ENCODE results near the gene C3orf20. TPM values are rescaled to one million over a fixed set of nuclear protein-coding genes. Genes with fewer than 3 reads are reported as not detected.

C3orf20 gene
- total and polyA plus RNA-seq, 9 of the 15 experiments (the other 6 are each of a cell fraction or from before 2014, with no cell fraction given), result 0.04 TPM; not detected in 8

DNA sequence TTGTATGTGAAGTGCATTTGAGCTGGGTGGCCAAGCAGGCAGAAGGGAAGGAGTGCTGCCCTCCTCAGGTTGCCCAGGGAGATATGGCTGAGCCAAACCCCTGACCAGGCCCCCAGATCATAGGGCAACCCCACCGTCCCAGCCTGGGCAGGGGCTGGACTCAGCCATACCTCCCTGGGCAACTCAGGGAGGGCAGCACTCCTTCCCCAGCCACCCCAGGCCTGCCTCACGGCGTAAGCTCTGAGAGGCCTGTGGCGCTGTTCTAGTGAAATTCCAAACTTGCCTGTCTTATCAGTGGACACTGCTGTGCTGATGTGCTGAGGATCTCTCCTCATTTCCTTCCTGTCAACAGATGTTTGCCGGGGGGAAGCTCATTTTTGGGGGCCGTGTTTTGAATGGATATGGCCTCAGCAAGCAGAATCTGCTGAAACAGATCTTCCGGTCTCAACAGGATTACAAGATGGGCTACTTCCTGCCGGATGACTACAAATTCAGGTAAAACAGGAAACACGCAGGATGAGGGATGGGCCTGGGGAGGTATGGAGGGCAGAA is 86.3 kb downstream of the C3orf20 start (continued):
- TF ChIP-seq, protein P1, sequence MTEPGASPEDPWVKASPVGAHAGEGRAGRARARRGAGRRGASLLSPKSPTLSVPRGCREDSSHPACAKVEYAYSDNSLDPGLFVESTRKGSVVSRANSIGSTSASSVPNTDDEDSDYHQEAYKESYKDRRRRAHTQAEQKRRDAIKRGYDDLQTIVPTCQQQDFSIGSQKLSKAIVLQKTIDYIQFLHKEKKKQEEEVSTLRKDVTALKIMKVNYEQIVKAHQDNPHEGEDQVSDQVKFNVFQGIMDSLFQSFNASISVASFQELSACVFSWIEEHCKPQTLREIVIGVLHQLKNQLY (CRISPR knock-in tag; conservative IDR thresholded peaks at IDR 0.05), result no peak
- TF ChIP-seq CREBBP (IDR thresholded peaks at IDR 0.05; ENCODE audit: low read depth, low read length), result no peak
- TF ChIP-seq, protein P2, sequence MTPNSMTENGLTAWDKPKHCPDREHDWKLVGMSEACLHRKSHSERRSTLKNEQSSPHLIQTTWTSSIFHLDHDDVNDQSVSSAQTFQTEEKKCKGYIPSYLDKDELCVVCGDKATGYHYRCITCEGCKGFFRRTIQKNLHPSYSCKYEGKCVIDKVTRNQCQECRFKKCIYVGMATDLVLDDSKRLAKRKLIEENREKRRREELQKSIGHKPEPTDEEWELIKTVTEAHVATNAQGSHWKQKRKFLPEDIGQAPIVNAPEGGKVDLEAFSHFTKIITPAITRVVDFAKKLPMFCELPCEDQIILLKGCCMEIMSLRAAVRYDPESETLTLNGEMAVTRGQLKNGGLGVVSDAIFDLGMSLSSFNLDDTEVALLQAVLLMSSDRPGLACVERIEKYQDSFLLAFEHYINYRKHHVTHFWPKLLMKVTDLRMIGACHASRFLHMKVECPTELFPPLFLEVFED (CRISPR knock-in tag; conservative IDR thresholded peaks at IDR 0.05), result no peak
- TF ChIP-seq ZNF583 (CRISPR knock-in tag; IDR thresholded peaks at IDR 0.05), result no peak
- TF ChIP-seq HLTF (IDR thresholded peaks at IDR 0.05), result no peak
- peak; percentile 70 to 87; a peak in 3 of 4 replicates for TF ChIP-seq TRIM24 (IDR thresholded peaks at IDR 0.05)
- no peak for TF ChIP-seq TAF15 (IDR thresholded peaks at IDR 0.05; ENCODE audit: low read depth, low read length)
- peak in 1 of 2 experiments; percentile 25; a peak in 1 of 4 replicates for TF ChIP-seq RAD21 (CRISPR knock-in tag; conservative IDR thresholded peaks at IDR 0.05 in 1 of 2, IDR thresholded peaks at IDR 0.05 in 1 of 2)
- TF ChIP-seq, protein P3, sequence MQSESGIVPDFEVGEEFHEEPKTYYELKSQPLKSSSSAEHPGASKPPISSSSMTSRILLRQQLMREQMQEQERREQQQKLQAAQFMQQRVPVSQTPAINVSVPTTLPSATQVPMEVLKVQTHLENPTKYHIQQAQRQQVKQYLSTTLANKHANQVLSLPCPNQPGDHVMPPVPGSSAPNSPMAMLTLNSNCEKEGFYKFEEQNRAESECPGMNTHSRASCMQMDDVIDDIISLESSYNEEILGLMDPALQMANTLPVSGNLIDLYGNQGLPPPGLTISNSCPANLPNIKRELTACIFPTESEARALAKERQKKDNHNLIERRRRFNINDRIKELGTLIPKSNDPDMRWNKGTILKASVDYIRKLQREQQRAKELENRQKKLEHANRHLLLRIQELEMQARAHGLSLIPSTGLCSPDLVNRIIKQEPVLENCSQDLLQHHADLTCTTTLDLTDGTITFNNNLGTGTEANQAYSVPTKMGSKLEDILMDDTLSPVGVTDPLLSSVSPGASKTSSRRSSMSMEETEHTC (IDR thresholded peaks at IDR 0.05), result no peak
- no peak for TF ChIP-seq XRCC3 (IDR thresholded peaks at IDR 0.05)
- TF ChIP-seq KLF6 (CRISPR knock-in tag; IDR thresholded peaks at IDR 0.05; ENCODE audit: borderline replicate concordance), result 0 out of 2 replicates have a peak, but pooled peaks have one; percentile 16
- TF ChIP-seq ZNF586 (CRISPR knock-in tag; conservative IDR thresholded peaks at IDR 0.05), result no peak
- no peak for TF ChIP-seq SETDB1 (IDR thresholded peaks at IDR 0.05; ENCODE audit: low read length)
- TF ChIP-seq, protein P4, sequence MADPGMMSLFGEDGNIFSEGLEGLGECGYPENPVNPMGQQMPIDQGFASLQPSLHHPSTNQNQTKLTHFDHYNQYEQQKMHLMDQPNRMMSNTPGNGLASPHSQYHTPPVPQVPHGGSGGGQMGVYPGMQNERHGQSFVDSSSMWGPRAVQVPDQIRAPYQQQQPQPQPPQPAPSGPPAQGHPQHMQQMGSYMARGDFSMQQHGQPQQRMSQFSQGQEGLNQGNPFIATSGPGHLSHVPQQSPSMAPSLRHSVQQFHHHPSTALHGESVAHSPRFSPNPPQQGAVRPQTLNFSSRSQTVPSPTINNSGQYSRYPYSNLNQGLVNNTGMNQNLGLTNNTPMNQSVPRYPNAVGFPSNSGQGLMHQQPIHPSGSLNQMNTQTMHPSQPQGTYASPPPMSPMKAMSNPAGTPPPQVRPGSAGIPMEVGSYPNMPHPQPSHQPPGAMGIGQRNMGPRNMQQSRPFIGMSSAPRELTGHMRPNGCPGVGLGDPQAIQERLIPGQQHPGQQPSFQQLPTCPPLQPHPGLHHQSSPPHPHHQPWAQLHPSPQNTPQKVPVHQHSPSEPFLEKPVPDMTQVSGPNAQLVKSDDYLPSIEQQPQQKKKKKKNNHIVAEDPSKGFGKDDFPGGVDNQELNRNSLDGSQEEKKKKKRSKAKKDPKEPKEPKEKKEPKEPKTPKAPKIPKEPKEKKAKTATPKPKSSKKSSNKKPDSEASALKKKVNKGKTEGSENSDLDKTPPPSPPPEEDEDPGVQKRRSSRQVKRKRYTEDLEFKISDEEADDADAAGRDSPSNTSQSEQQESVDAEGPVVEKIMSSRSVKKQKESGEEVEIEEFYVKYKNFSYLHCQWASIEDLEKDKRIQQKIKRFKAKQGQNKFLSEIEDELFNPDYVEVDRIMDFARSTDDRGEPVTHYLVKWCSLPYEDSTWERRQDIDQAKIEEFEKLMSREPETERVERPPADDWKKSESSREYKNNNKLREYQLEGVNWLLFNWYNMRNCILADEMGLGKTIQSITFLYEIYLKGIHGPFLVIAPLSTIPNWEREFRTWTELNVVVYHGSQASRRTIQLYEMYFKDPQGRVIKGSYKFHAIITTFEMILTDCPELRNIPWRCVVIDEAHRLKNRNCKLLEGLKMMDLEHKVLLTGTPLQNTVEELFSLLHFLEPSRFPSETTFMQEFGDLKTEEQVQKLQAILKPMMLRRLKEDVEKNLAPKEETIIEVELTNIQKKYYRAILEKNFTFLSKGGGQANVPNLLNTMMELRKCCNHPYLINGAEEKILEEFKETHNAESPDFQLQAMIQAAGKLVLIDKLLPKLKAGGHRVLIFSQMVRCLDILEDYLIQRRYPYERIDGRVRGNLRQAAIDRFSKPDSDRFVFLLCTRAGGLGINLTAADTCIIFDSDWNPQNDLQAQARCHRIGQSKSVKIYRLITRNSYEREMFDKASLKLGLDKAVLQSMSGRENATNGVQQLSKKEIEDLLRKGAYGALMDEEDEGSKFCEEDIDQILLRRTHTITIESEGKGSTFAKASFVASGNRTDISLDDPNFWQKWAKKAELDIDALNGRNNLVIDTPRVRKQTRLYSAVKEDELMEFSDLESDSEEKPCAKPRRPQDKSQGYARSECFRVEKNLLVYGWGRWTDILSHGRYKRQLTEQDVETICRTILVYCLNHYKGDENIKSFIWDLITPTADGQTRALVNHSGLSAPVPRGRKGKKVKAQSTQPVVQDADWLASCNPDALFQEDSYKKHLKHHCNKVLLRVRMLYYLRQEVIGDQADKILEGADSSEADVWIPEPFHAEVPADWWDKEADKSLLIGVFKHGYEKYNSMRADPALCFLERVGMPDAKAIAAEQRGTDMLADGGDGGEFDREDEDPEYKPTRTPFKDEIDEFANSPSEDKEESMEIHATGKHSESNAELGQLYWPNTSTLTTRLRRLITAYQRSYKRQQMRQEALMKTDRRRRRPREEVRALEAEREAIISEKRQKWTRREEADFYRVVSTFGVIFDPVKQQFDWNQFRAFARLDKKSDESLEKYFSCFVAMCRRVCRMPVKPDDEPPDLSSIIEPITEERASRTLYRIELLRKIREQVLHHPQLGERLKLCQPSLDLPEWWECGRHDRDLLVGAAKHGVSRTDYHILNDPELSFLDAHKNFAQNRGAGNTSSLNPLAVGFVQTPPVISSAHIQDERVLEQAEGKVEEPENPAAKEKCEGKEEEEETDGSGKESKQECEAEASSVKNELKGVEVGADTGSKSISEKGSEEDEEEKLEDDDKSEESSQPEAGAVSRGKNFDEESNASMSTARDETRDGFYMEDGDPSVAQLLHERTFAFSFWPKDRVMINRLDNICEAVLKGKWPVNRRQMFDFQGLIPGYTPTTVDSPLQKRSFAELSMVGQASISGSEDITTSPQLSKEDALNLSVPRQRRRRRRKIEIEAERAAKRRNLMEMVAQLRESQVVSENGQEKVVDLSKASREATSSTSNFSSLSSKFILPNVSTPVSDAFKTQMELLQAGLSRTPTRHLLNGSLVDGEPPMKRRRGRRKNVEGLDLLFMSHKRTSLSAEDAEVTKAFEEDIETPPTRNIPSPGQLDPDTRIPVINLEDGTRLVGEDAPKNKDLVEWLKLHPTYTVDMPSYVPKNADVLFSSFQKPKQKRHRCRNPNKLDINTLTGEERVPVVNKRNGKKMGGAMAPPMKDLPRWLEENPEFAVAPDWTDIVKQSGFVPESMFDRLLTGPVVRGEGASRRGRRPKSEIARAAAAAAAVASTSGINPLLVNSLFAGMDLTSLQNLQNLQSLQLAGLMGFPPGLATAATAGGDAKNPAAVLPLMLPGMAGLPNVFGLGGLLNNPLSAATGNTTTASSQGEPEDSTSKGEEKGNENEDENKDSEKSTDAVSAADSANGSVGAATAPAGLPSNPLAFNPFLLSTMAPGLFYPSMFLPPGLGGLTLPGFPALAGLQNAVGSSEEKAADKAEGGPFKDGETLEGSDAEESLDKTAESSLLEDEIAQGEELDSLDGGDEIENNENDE (IDR thresholded peaks at IDR 0.05; ENCODE audit: low read depth, low read length), result no peak
